Epithelial cell of proximal tubule (primary cell): ENCODE results near the gene CLSTN1. TPM values are rescaled to one million over a fixed set of nuclear protein-coding genes. Genes with fewer than 3 reads are reported as not detected.
"Not testable (repeated sequence)": the region's sequence is repeated elsewhere in the genome, so short reads cannot be mapped to it uniquely, and the experiment has no call there.

Source experiments
- DNase-seq: peaks from one replicate; pipeline ENCODE4 v3.0.0-alpha.2; 2011; ENCODE audit warnings: low read depth
- H3K4me3 ChIP-seq: 2 replicates; pipeline ENCODE4 v1.5.1; 2011; ENCODE audit warnings: low read depth, mild to moderate bottlenecking, low read length
- total RNA-seq: library from RNA; depleted of rRNA; stranded (reverse); fragments of >200 nt; gene quantifications from 2 replicates; pipeline ENCODE4 v1.2.3, GENCODE V29; 2015
- TF ChIP-seq, protein P1 (sequence below): conservative IDR thresholded peaks from 2 replicates; pipeline ENCODE4 v1.5.1; 2012; ENCODE audit warnings: low read depth, mild to moderate bottlenecking, low read length

The CLSTN1 gene
- total RNA-seq, 1 donor from 2014 or later: 87.5 TPM

GRCh38 chr1:9764550-9764949 is 59.2 kb downstream of the CLSTN1 start:
- TF ChIP-seq, protein P1, sequence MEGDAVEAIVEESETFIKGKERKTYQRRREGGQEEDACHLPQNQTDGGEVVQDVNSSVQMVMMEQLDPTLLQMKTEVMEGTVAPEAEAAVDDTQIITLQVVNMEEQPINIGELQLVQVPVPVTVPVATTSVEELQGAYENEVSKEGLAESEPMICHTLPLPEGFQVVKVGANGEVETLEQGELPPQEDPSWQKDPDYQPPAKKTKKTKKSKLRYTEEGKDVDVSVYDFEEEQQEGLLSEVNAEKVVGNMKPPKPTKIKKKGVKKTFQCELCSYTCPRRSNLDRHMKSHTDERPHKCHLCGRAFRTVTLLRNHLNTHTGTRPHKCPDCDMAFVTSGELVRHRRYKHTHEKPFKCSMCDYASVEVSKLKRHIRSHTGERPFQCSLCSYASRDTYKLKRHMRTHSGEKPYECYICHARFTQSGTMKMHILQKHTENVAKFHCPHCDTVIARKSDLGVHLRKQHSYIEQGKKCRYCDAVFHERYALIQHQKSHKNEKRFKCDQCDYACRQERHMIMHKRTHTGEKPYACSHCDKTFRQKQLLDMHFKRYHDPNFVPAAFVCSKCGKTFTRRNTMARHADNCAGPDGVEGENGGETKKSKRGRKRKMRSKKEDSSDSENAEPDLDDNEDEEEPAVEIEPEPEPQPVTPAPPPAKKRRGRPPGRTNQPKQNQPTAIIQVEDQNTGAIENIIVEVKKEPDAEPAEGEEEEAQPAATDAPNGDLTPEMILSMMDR: no peak
- no peak for DNase-seq
- no peak overlapping the region for H3K4me3 ChIP-seq

DNA sequence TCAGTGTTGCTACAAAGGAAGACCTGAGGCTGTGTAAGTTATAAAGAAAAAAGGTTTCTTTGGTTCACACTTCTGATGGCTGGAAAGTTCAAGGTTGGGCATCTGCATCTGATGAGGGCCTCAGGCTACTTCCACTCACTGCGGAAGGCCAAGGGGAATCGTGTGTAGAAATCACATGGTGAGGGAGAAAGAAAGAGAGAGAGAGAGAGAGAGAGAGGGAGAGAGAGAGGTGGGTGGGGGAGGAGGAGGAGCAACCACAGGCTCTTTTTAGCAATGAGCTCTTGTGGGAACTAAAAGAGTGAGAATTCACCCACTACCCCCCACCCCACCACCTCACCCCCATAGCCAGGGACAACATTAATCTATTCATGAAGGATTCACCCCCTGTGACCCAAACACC is 59.9 kb downstream of the CLSTN1 start:
- DNase-seq: no peak
- TF ChIP-seq, protein P1: no peak
- no peak overlapping the region for H3K4me3 ChIP-seq

- not testable (repeated sequence) for DNase-seq, H3K4me3 ChIP-seq
Observed at GRCh38 chr1:9762446-9762845, 61.3 kb downstream of the CLSTN1 start.

- H3K4me3 ChIP-seq: no peak overlapping the region
- no peak for DNase-seq
- TF ChIP-seq, protein P1: no peak
Observed at GRCh38 chr1:9761855-9762254, 61.9 kb downstream of the CLSTN1 start.

GRCh38 chr1:9760824-9761223 is 62.9 kb downstream of the CLSTN1 start:
- TF ChIP-seq, protein P1: no peak
- DNase-seq: no peak
- no peak overlapping the region for H3K4me3 ChIP-seq

DNA sequence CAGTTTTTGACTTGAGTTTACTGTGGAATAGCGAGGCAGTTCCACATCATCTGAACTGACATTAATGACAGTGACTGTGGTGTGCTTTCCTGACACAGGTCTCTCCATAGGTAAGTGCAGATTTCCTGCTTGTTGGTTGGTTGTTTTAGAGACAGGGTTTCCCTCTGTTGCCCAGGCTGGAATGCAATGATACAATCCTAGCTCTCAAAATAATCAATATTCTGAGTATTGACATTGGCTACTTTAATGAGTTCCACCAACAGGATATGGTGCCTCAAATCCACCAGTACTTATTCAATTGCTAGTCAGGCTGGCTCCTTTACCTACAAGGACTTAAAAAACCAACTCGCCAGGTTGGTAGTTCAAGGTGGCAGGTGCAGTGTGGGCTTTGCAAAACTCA is 63.8 kb downstream of the CLSTN1 start:
- TF ChIP-seq, protein P1: no peak
- DNase-seq: no peak
- H3K4me3 ChIP-seq: no peak overlapping the region

- DNase-seq: no peak
- TF ChIP-seq, protein P1: no peak
- H3K4me3 ChIP-seq: no peak overlapping the region
Observed at GRCh38 chr1:9758559-9759121, 65.1 kb downstream of the CLSTN1 start.
